Measurements from ENCODE around the gene PKP2. TPM values are rescaled to one million over a fixed set of nuclear protein-coding genes. Genes with fewer than 3 reads are reported as not detected.
A peak's percentile ranks its signal among the peaks of the same experiment; 100 is the strongest.
"Not testable (repeated sequence)": the region's sequence is repeated elsewhere in the genome, so short reads cannot be mapped to it uniquely, and the experiment has no call there.

PKP2 gene
- total and polyA plus RNA-seq, 2 donors from 2014 or later = 4.3 to 7.6 TPM

DNA sequence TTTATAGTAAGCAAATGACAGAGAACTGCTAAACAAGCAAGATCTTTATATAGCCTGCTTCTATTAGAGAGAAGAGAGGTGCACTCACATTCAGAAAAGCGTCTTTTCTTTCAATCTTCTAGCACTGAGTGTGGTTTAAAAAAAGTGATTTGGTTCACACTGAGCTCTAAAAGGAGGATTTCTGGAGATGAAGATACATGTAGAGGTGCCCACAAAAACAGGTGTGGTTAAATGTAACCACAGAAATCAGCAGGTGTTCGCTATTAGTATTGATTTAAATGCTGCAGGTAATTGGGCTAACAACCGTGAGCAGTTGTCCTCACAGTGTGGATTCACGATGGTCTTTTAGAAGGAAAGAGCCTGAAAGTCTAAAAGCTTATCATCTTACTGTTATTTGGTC is 10.7 kb downstream of the PKP2 start:
- Histone ChIP-seq H3K4me1 (ENCODE audit: control insufficient read depth in 2 of 3, insufficient read depth in 2 of 3, low read depth in 1 of 3, low read length in 3 of 3) (no peaks in the 10 kb centered on the region), H3K36me3 (ENCODE audit: control insufficient read depth in 2 of 3, insufficient read depth in 3 of 3, low read length in 3 of 3) (no peaks in the 10 kb centered on the region), H3K27me3 (ENCODE audit: control insufficient read depth, insufficient read depth, low read length) (no peaks in the 10 kb centered on the region), H3K4me3 (ENCODE audit: low read length in 3 of 3) (no peak overlapping the region), H3K9me3 (ENCODE audit: control insufficient read depth in 2 of 3, insufficient read depth in 1 of 3, low read length in 3 of 3) (no peaks in the 10 kb centered on the region), H3K27ac (ENCODE audit: low read depth in 2 of 2, low read length in 2 of 2) (no peak overlapping the region), H3K9ac (ENCODE audit: low read length in 3 of 3) (no peak overlapping the region)
- intact Hi-C loops (cut with DNase I) = no loop called here
- TF ChIP-seq, protein P1, sequence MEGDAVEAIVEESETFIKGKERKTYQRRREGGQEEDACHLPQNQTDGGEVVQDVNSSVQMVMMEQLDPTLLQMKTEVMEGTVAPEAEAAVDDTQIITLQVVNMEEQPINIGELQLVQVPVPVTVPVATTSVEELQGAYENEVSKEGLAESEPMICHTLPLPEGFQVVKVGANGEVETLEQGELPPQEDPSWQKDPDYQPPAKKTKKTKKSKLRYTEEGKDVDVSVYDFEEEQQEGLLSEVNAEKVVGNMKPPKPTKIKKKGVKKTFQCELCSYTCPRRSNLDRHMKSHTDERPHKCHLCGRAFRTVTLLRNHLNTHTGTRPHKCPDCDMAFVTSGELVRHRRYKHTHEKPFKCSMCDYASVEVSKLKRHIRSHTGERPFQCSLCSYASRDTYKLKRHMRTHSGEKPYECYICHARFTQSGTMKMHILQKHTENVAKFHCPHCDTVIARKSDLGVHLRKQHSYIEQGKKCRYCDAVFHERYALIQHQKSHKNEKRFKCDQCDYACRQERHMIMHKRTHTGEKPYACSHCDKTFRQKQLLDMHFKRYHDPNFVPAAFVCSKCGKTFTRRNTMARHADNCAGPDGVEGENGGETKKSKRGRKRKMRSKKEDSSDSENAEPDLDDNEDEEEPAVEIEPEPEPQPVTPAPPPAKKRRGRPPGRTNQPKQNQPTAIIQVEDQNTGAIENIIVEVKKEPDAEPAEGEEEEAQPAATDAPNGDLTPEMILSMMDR (IDR thresholded peaks at IDR 0.05; ENCODE audit: borderline replicate concordance, extremely low read depth, insufficient read depth) = no peak
- no peak for FAIRE-seq
- no peak for DNase-seq

GRCh38 chr12:32884962-32885361 is 11.6 kb downstream of the PKP2 start:
- FAIRE-seq = no peak

DNA sequence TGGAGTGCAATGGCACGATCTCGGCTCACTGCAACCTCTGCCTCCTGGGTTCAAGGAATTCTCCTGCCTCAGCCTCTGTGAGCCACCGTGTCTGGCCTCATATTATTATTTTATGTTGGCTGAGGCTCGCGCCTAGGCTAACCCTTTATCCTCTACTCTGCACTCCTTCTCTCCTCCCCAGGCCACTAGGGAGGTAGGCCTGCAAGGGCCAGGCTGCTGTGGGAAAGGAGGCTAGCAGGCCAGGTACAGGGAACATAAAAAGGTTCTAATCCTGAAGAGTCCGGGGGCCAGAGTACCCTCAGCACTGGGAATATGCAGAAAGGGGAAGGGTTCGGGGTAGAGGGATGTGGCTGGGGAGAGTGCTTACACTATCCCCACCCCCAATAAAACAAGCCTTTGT is 14.9 kb downstream of the PKP2 start:
- no peak overlapping the region for H3K9ac ChIP-seq (ENCODE audit: low read length in 3 of 3)
- DNase-seq (no peak), FAIRE-seq (no peak)
- no peaks in the 10 kb centered on the region for H3K27me3 ChIP-seq (ENCODE audit: control insufficient read depth, insufficient read depth, low read length)
- no peaks in the 10 kb centered on the region for H3K36me3 ChIP-seq (ENCODE audit: control insufficient read depth in 2 of 3, insufficient read depth in 3 of 3, low read length in 3 of 3)
- H3K4me3 ChIP-seq (ENCODE audit: low read length in 3 of 3) = no peak overlapping the region
- no peaks in the 10 kb centered on the region for H3K9me3 ChIP-seq (ENCODE audit: control insufficient read depth in 2 of 3, insufficient read depth in 1 of 3, low read length in 3 of 3)
- intact Hi-C loops (cut with DNase I) = no loop called here
- TF ChIP-seq, protein P1 (IDR thresholded peaks at IDR 0.05; ENCODE audit: borderline replicate concordance, extremely low read depth, insufficient read depth) = no peak
- H3K27ac ChIP-seq (ENCODE audit: low read depth in 2 of 2, low read length in 2 of 2) = no peak overlapping the region
- H3K4me1 ChIP-seq (ENCODE audit: control insufficient read depth in 2 of 3, insufficient read depth in 2 of 3, low read depth in 1 of 3, low read length in 3 of 3) = no peaks in the 10 kb centered on the region

More at GRCh38 chr12:32884962-32885361, 11.6 kb downstream of the PKP2 start:
- Histone ChIP-seq H3K4me3 (ENCODE audit: low read length in 3 of 3) (no peak overlapping the region), H3K4me1 (ENCODE audit: control insufficient read depth in 2 of 3, insufficient read depth in 2 of 3, low read depth in 1 of 3, low read length in 3 of 3) (no peaks in the 10 kb centered on the region), H3K36me3 (ENCODE audit: control insufficient read depth in 2 of 3, insufficient read depth in 3 of 3, low read length in 3 of 3) (no peaks in the 10 kb centered on the region), H3K27ac (ENCODE audit: low read depth in 2 of 2, low read length in 2 of 2) (no peak overlapping the region), H3K27me3 (ENCODE audit: control insufficient read depth, insufficient read depth, low read length) (no peaks in the 10 kb centered on the region), H3K9ac (ENCODE audit: low read length in 3 of 3) (no peak overlapping the region), H3K9me3 (ENCODE audit: control insufficient read depth in 2 of 3, insufficient read depth in 1 of 3, low read length in 3 of 3) (no peaks in the 10 kb centered on the region)
- peak in 1 of 5 donors; percentile 40 for DNase-seq
- intact Hi-C loops (cut with DNase I) = no loop called here
- TF ChIP-seq, protein P1 (IDR thresholded peaks at IDR 0.05; ENCODE audit: borderline replicate concordance, extremely low read depth, insufficient read depth) = no peak

- Histone ChIP-seq H3K4me3 (ENCODE audit: low read length in 3 of 3) (no peak overlapping the region), H3K27ac (ENCODE audit: low read depth in 2 of 2, low read length in 2 of 2) (no peak overlapping the region), H3K9me3 (ENCODE audit: control insufficient read depth in 2 of 3, insufficient read depth in 1 of 3, low read length in 3 of 3) (no peaks in the 10 kb centered on the region), H3K9ac (ENCODE audit: low read length in 3 of 3) (no peak overlapping the region), H3K4me1 (ENCODE audit: control insufficient read depth in 2 of 3, insufficient read depth in 2 of 3, low read depth in 1 of 3, low read length in 3 of 3) (no peaks in the 10 kb centered on the region), H3K27me3 (ENCODE audit: control insufficient read depth, insufficient read depth, low read length) (no peaks in the 10 kb centered on the region), H3K36me3 (ENCODE audit: control insufficient read depth in 2 of 3, insufficient read depth in 3 of 3, low read length in 3 of 3) (no peaks in the 10 kb centered on the region)
- TF ChIP-seq, protein P1 (IDR thresholded peaks at IDR 0.05; ENCODE audit: borderline replicate concordance, extremely low read depth, insufficient read depth) = no peak
- no peak for FAIRE-seq
- intact Hi-C loops (cut with DNase I) = no loop called here
- no peak for DNase-seq
These were observed 15.5 kb downstream of the PKP2 start for GRCh38 chr12:32881107-32881506.

- H3K27ac ChIP-seq (ENCODE audit: low read depth in 2 of 2, low read length in 2 of 2); H3K9ac ChIP-seq (ENCODE audit: low read length in 3 of 3); H3K4me1 ChIP-seq (ENCODE audit: control insufficient read depth in 2 of 3, insufficient read depth in 2 of 3, low read depth in 1 of 3, low read length in 3 of 3); DNase-seq; H3K9me3 ChIP-seq (ENCODE audit: control insufficient read depth in 2 of 3, insufficient read depth in 1 of 3, low read length in 3 of 3); H3K36me3 ChIP-seq (ENCODE audit: control insufficient read depth in 2 of 3, insufficient read depth in 3 of 3, low read length in 3 of 3); H3K4me3 ChIP-seq (ENCODE audit: low read length in 3 of 3); FAIRE-seq; H3K27me3 ChIP-seq (ENCODE audit: control insufficient read depth, insufficient read depth, low read length); intact Hi-C loops (cut with DNase I): not testable (repeated sequence)
These were observed 17.5 kb downstream of the PKP2 start for GRCh38 chr12:32879066-32879465.
